Peyer's patch (tissue), 4 donors: ENCODE measurements around the gene STMND1.

Experiments
- POLR2A ChIP-seq, 2 donors: fragments of 450-650 bp; IDR thresholded peaks; one replicate each; pipeline ENCODE4 v1.5.1; 2017; ENCODE audit warnings: antibody characterized with exemption in 2 of 2, mild to moderate bottlenecking in 2 of 2, moderate library complexity in 2 of 2
- TF ChIP-seq, protein P1 (sequence below), 6 experiments: fragments of 450-650 bp in 4 of 6; fragments of 200-600 bp in 2 of 6; sonication (generic) in 1 of 6; IDR thresholded peaks; one replicate each; pipeline ENCODE4 v1.5.1; 2017 to 2019; ENCODE audit warnings: antibody characterized with exemption in 6 of 6, mild to moderate bottlenecking in 3 of 6, moderate library complexity in 1 of 6

DNA sequence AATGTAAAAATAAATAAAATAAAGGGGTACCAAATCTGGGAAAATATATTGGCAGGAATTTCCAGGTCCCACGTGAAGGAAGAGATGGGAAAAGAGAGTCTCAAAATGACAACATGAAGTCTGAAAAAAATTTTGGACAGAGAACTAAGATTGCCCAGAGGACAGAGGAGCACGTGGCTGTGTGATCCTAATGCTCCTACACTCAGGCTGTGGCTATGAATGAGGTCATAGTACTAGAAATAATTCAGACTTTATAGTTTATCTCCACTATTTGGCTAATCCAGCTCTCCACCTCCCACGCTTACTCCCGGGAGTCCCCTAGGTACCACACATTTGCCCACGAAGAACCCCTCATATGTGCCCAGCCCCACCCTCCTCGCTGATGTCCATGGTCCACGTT lies 42.8 kb upstream of the STMND1 start:
- TF ChIP-seq, protein P1, sequence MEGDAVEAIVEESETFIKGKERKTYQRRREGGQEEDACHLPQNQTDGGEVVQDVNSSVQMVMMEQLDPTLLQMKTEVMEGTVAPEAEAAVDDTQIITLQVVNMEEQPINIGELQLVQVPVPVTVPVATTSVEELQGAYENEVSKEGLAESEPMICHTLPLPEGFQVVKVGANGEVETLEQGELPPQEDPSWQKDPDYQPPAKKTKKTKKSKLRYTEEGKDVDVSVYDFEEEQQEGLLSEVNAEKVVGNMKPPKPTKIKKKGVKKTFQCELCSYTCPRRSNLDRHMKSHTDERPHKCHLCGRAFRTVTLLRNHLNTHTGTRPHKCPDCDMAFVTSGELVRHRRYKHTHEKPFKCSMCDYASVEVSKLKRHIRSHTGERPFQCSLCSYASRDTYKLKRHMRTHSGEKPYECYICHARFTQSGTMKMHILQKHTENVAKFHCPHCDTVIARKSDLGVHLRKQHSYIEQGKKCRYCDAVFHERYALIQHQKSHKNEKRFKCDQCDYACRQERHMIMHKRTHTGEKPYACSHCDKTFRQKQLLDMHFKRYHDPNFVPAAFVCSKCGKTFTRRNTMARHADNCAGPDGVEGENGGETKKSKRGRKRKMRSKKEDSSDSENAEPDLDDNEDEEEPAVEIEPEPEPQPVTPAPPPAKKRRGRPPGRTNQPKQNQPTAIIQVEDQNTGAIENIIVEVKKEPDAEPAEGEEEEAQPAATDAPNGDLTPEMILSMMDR (IDR thresholded peaks at IDR 0.05) = no peak
- TF ChIP-seq POLR2A (IDR thresholded peaks at IDR 0.05) = no peak
